A673 (cell line): ENCODE results near the gene DHRS13. TPM values are rescaled to one million over a fixed set of nuclear protein-coding genes. Genes with fewer than 3 reads are reported as not detected.
A peak's percentile ranks its signal among the peaks of the same experiment; 100 is the strongest.

Experiments used
- BruUV-seq: library from RNA; stranded (reverse); fragments of 400-500 nt; replicated peaks from 2 replicates; lab custom pipeline; 2021; lab: Mats Ljungman, UMichigan
- CTCF ChIA-PET: fragments of 300-600 bp; sonication (Branson Sonifier 250); formaldehyde crosslinking; loops from one replicate; lab custom pipeline; 2022; ENCODE audit warnings: antibody characterized with exemption; lab: Charles Lee
- POLR2A ChIA-PET: fragments of 300-600 bp; sonication (Branson Sonifier 250); formaldehyde crosslinking; loops from one replicate; lab custom pipeline; 2022; ENCODE audit warnings: antibody characterized with exemption; ENCODE audit not compliant: low non-redundant PET; lab: Charles Lee
- DNase-seq: peaks from one replicate; pipeline ENCODE4 v3.0.0-alpha.2; 2015; ENCODE audit warnings: low spot score
- H3K27ac ChIP-seq: fragments of 200-600 bp; sonication (generic); 2 replicates; pipeline ENCODE4 v1.5.1; 2016; ENCODE audit warnings: mixed run types, low read depth, mild to moderate bottlenecking, mixed read lengths, antibody characterized with exemption, low read length; ENCODE audit not compliant: poor library complexity, severe bottlenecking
- H3K27me3 ChIP-seq: fragments of 200-600 bp; sonication (generic); replicated peaks from 2 replicates; pipeline ENCODE4 v1.6.1; 2017; ENCODE audit warnings: mixed run types, low read depth, mild to moderate bottlenecking, mixed read lengths, antibody characterized with exemption, low read length; ENCODE audit not compliant: insufficient read depth, poor library complexity
- H3K36me3 ChIP-seq: fragments of 200-600 bp; sonication (generic); 2 replicates; pipeline ENCODE4 v1.6.1; 2016; ENCODE audit warnings: mixed run types, mild to moderate bottlenecking, mixed read lengths, antibody characterized with exemption, low read length; ENCODE audit not compliant: insufficient read depth, poor library complexity, severe bottlenecking
- H3K4me1 ChIP-seq: fragments of 200-600 bp; sonication (generic); 2 replicates; pipeline ENCODE4 v1.6.1; 2017; ENCODE audit warnings: mixed run types, mild to moderate bottlenecking, mixed read lengths, antibody characterized with exemption, low read length; ENCODE audit not compliant: insufficient read depth, poor library complexity, severe bottlenecking
- H3K4me3 ChIP-seq: fragments of 200-600 bp; sonication (generic); 2 replicates; pipeline ENCODE4 v1.5.1; 2016; ENCODE audit warnings: low read depth, mixed run types, mild to moderate bottlenecking, mixed read lengths, low read length; ENCODE audit not compliant: poor library complexity, severe bottlenecking
- H3K9me3 ChIP-seq: fragments of 200-600 bp; sonication (generic); 2 replicates; pipeline ENCODE4 v1.6.1; 2016; ENCODE audit warnings: mixed run types, low read depth, mild to moderate bottlenecking, mixed read lengths, antibody characterized with exemption, low read length; ENCODE audit not compliant: poor library complexity, severe bottlenecking
- EZH2 ChIP-seq: fragments of 200-600 bp; sonication (generic); IDR thresholded peaks from 2 replicates; pipeline ENCODE4 v1.6.1; 2017; ENCODE audit warnings: borderline replicate concordance, low read depth, mild to moderate bottlenecking, mixed read lengths, antibody characterized with exemption, low read length; ENCODE audit not compliant: poor library complexity, severe bottlenecking
- intact Hi-C: fragments of 100-400 bp; cut with micrococcal nuclease; formaldehyde crosslinking; loops from one replicate; pipeline ENCODE4 v1.10.0; 2022; ENCODE audit not compliant: unreplicated experiment
- total RNA-seq: library from RNA; stranded (reverse); gene quantifications from 2 replicates; pipeline ENCODE4 v1.2.3, GENCODE V29; 2021
- TF ChIP-seq, protein P1 (sequence below): fragments of 300-800, 200-600 bp; sonication (generic); conservative IDR thresholded peaks from 2 replicates; pipeline ENCODE4 v1.5.1; 2017; ENCODE audit warnings: low read depth, mild to moderate bottlenecking, antibody characterized with exemption, low read length, moderate library complexity, mixed read lengths

Gene DHRS13
- total RNA-seq, 1 experiment from 2014 or later, result 41.9 TPM

DNA sequence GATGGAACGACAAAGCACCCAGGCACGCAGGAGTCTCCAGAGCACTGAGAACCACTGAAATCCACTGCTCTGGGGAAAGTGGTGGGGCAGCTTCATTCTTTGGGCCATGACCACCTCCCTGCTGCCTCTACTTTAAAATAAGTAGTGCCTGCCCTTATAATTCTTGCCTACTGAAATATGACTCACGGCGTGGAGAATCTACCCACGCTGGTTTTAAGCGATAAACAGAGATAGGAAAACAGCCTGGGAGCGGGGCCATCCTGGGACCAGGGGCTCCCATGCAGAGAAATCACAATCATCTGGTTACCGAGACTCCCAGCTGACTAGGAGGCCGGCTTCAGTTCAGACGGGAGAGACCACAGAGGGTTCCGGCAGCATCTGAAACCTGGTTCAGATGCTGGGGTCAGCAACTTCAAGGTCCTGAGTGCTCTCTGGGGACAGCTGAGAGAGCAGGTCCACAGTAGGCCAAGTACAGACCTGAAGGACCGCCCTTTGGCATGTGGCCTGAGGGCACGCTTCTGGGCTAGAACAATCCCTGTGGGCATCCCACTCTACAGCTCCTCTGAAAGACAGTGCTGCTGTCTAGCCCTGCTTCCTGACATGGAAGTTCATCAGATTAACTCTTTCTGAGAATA lies 8.6 kb upstream of the DHRS13 start:
- Histone ChIP-seq H3K27me3 (no peaks in the 10 kb centered on the region), H3K4me3 (no peak overlapping the region), H3K4me1 (peaks cover 5% of the 10 kb centered on the region), H3K9me3 (no peaks in the 10 kb centered on the region), H3K27ac (no peak overlapping the region), H3K36me3 (peaks cover 97% of the 10 kb centered on the region)
- BruUV-seq, result no TSS peak
- intact Hi-C loops, result no loop called here
- CTCF ChIA-PET, result interaction anchor here (0.6 to 1.4 kb wide), 3 partner anchors 38 to 206 kb away, joined by 3 to 6 read pairs (median 5); no protein-coding TSS in a partner anchor
- TF ChIP-seq, protein P1, sequence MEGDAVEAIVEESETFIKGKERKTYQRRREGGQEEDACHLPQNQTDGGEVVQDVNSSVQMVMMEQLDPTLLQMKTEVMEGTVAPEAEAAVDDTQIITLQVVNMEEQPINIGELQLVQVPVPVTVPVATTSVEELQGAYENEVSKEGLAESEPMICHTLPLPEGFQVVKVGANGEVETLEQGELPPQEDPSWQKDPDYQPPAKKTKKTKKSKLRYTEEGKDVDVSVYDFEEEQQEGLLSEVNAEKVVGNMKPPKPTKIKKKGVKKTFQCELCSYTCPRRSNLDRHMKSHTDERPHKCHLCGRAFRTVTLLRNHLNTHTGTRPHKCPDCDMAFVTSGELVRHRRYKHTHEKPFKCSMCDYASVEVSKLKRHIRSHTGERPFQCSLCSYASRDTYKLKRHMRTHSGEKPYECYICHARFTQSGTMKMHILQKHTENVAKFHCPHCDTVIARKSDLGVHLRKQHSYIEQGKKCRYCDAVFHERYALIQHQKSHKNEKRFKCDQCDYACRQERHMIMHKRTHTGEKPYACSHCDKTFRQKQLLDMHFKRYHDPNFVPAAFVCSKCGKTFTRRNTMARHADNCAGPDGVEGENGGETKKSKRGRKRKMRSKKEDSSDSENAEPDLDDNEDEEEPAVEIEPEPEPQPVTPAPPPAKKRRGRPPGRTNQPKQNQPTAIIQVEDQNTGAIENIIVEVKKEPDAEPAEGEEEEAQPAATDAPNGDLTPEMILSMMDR, result no peak
- TF ChIP-seq EZH2, result no peak
- no peak for DNase-seq
- POLR2A ChIA-PET, result interaction anchor here (0.6 kb wide), 2 partner anchors 40 to 69 kb away, joined by 5 to 8 read pairs; partner anchors contain the start of genes FAM222B and PHF12

DNA sequence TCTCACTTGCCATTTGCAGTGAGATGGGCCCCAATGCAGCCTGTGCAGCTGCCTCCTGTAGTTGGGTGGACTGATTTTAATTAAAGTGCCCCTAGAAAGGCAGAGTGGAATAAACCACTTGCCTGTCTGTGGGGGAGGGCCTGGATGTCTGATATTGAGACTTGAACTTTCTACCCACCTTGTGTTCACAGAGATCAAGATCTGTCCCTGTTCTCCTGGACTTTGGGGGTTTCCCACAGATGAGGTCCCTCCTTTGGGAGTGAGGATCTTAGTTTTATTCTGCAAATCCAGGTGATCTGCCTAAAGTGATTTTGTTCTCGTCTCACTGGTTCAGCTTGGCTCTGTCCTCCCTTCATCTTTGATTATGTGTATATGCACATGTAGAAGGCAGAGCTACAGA lies 7.7 kb upstream of the DHRS13 start:
- no peak overlapping the region for H3K27ac ChIP-seq
- no peak overlapping the region for H3K4me3 ChIP-seq
- H3K9me3 ChIP-seq, result no peaks in the 10 kb centered on the region
- POLR2A ChIA-PET, result no interaction called here
- CTCF ChIA-PET, result no interaction called here
- BruUV-seq, result no TSS peak
- no peak for DNase-seq
- intact Hi-C loops, result no loop called here
- no peak for TF ChIP-seq EZH2
- TF ChIP-seq, protein P1, result no peak
- H3K36me3 ChIP-seq, result peaks cover 97% of the 10 kb centered on the region
- no peaks in the 10 kb centered on the region for H3K27me3 ChIP-seq
- H3K4me1 ChIP-seq, result peaks cover 5% of the 10 kb centered on the region

DNA sequence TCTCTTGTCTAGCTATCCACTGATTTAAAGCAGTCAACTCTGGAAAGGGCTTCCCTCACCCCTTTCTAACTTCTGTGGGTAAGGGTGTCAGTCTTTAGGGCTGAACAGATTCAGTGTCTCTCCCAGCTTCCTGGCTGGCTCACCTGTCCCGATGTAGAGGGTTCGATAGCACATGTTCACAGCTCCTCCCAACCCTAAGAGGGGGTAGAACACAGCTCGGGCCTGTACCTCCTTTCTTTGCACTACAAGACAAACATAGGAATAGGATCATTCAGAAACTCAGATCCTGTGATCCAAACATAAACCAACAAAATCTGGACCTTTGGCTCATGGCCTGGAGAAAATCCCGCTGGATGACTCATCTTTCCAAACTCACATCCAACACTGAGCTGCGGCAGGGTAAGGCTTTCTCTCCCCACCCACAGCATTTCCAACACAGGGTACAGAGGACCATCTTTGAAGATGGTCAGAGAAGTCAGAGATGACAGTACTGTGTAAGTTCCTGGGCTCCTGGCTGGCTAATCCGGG lies 5.8 kb upstream of the DHRS13 start:
- TF ChIP-seq, protein P1, result no peak
- TF ChIP-seq EZH2, result no peak
- H3K4me3 ChIP-seq, result no peak overlapping the region
- intact Hi-C loops, result no loop called here
- peak overlapping the region; percentile 21 for H3K27ac ChIP-seq
- H3K9me3 ChIP-seq, result no peaks in the 10 kb centered on the region
- BruUV-seq, result no TSS peak
- no peaks in the 10 kb centered on the region for H3K27me3 ChIP-seq
- DNase-seq, result no peak
- CTCF ChIA-PET, result interaction anchor here (1.7 kb wide), 1 partner anchor 182 kb away, joined by 4 read pairs; no protein-coding TSS in a partner anchor
- POLR2A ChIA-PET, result no interaction called here
- H3K4me1 ChIP-seq, result peaks cover 20% of the 10 kb centered on the region
- H3K36me3 ChIP-seq, result peaks cover 84% of the 10 kb centered on the region
